Psoas muscle (tissue), 8 donors: ENCODE measurements around the gene SEPSECS. TPM values are rescaled to one million over a fixed set of nuclear protein-coding genes. Genes with fewer than 3 reads are reported as not detected.
A peak's percentile ranks its signal among the peaks of the same experiment; 100 is the strongest.
"Not testable (repeated sequence)": the region's sequence is repeated elsewhere in the genome, so short reads cannot be mapped to it uniquely, and the experiment has no call there.

Experiments
- ATAC-seq, 4 donors: fragments of 200-7000 bp; cut with Tn5 transposase; one replicate each; pipeline ENCODE4 v1.9.1; 2020; ENCODE audit warnings: moderate library complexity in 3 of 4, mild to moderate bottlenecking in 2 of 4
- DNase-seq, 2 donors: peaks; one replicate each; pipeline ENCODE4 v3.0.0-alpha.2; 2020
- H3K27ac ChIP-seq: fragments of 200-600 bp; one replicate; pipeline ENCODE4 v1.8.0; 2022
- H3K27me3 ChIP-seq, 3 donors: fragments of 200-600 bp in 1 of 3; one replicate each; pipeline versions ENCODE4 v1.6.1 to v1.8.0; 2013 to 2022; ENCODE audit warnings: low read length in 2 of 3, mild to moderate bottlenecking in 2 of 3, moderate library complexity in 1 of 3; ENCODE audit not compliant: insufficient read depth in 3 of 3
- H3K36me3 ChIP-seq, 2 donors: fragments of 200-600 bp in 1 of 2; one replicate each; pipeline versions ENCODE4 v1.6.1 to v1.8.0; 2013 to 2022; ENCODE audit warnings: low read depth in 1 of 2, mild to moderate bottlenecking in 1 of 2, moderate library complexity in 1 of 2; ENCODE audit not compliant: insufficient read depth in 1 of 2
- H3K4me1 ChIP-seq: fragments of 200-600 bp; one replicate; pipeline ENCODE4 v1.8.0; 2022
- H3K4me3 ChIP-seq: fragments of 200-600 bp; one replicate; pipeline ENCODE4 v1.8.0; 2022; ENCODE audit warnings: mild to moderate bottlenecking
- H3K9me3 ChIP-seq: fragments of 200-600 bp; one replicate; pipeline ENCODE4 v1.8.0; 2022
- WGBS, 3 donors: extraction: QIAGEN DNeasy Blood & Tissue Kit; methylation state at CpG; one replicate each; pipeline versions ENCODE4 v1.1.6 to v1.1.7; 2013; 5-methylcytosine and 5-hydroxymethylcytosine counted together
- intact Hi-C, 2 donors: fragments of 100-400 bp; cut with DNase I; formaldehyde crosslinking; loops; one replicate each; pipeline versions ENCODE4 v1.11.0 to v1.14.2; 2022
- polyA plus RNA-seq, 3 donors: library from polyadenylated mRNA; stranded (reverse); fragments of 200-250 nt; gene quantifications; one replicate each; pipeline ENCODE4 v1.2.3, GENCODE V29; 2013
- total RNA-seq, 4 donors: library from RNA; stranded (reverse); fragmentation: NEBNext Ultra II Directional in 2 of 4; extraction: Animal tissue kit (Norgen Biotek cat#: 25700) in 2 of 4; gene quantifications; one replicate each; pipeline versions ENCODE4 v1.2.1 to v1.2.4, GENCODE V29; 2021 to 2023
- TF ChIP-seq, protein P1 (sequence below): fragments of 200-600 bp; IDR thresholded peaks from one replicate; pipeline ENCODE4 v1.8.0; 2022; ENCODE audit warnings: antibody characterized with exemption
- donor health status: healthy with polysubstance abuse.
- donor health status: DM: no; HTN: no; CAD: no; lungs with moderate emphysema.
- donor health status: Bipolar disorder and iron deficiency.
- donor health status: healthy.
- donor health status: DM: yes; HTN: yes; CAD: no.
- donor health status: DM: no; HTN: no; CAD: no.
- donor health status: DM: no; HTN: no; CAD: no.
- donor health status: DM: yes; HTN: yes; CAD: no.

The SEPSECS gene
- total and polyA plus RNA-seq, 7 donors: 1.4 to 5.7 (median 4.3) TPM

DNA sequence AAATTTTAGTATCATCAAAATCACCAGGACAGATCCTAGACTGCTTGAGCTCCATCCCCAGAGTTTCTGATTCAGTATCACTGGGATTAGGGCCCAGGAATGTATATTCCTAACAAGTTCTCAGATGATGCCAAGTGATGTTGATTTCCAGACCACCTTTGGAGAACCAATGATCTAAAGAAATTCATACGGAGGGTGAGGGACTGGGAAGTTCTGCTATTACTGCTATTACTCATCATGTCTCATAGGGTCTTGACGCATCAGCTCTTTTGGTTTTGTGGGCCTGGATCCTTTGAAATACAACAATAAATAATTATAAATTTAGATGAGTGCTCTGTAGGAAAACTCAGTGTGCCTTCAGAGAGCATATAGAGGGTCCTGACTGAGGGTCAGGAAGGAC lies 69.7 kb downstream of the SEPSECS start:
- no peaks in the 10 kb centered on the region for H3K36me3 ChIP-seq
- 93 to 99% (median 96%) methylated on average over 2 of the region's 2 CpGs for WGBS, 3 donors
- H3K9me3 ChIP-seq: no peaks in the 10 kb centered on the region
- H3K27me3 ChIP-seq: peaks cover 0 to 48% (median 6%) of the 10 kb centered on the region in 3 donors
- no peak overlapping the region for H3K27ac ChIP-seq
- H3K4me1 ChIP-seq: no peaks in the 10 kb centered on the region
- intact Hi-C loops: no loop called here
- H3K4me3 ChIP-seq: no peak overlapping the region
- ATAC-seq (no peak), DNase-seq (no peak)
- TF ChIP-seq, protein P1, sequence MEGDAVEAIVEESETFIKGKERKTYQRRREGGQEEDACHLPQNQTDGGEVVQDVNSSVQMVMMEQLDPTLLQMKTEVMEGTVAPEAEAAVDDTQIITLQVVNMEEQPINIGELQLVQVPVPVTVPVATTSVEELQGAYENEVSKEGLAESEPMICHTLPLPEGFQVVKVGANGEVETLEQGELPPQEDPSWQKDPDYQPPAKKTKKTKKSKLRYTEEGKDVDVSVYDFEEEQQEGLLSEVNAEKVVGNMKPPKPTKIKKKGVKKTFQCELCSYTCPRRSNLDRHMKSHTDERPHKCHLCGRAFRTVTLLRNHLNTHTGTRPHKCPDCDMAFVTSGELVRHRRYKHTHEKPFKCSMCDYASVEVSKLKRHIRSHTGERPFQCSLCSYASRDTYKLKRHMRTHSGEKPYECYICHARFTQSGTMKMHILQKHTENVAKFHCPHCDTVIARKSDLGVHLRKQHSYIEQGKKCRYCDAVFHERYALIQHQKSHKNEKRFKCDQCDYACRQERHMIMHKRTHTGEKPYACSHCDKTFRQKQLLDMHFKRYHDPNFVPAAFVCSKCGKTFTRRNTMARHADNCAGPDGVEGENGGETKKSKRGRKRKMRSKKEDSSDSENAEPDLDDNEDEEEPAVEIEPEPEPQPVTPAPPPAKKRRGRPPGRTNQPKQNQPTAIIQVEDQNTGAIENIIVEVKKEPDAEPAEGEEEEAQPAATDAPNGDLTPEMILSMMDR: no peak

DNA sequence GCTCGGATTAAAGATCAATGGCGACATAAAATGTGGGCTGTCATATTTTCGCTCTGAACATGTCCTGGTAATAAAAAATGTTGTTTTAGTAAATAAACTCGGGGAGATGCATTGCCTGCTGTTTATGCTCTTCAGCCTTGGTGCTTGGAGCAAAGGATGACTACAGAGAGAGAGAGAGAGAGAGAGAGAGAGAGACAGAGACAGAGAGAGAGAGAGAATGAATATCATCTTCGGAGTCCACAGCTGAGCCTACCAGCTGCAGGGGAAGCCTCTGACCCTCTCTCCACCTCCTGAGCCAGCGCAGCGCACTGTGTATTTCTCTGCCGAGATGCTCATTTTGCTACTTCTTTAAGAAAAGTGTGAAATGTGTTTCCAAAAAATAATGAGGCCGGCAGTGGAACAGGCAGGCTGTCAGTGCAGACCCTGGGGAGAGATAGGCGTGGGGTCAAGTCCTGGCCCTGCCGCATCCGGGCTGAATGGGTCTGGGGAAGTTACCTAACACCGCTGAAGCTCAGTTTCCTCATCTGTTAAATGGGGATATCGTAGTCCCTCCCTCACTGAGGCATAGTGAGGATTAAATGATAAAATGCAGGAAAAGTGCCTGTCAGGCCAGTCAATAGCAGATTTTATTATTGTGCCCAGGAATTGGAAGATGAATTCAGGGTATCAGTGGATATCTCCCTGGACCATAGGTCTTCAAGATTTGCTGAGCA lies 71.0 kb downstream of the SEPSECS start:
- intact Hi-C loops: no loop called here
- TF ChIP-seq, protein P1: no peak
- Histone ChIP-seq H3K27me3 (peaks cover 0 to 37% (median 4%) of the 10 kb centered on the region in 3 donors), H3K27ac (no peak overlapping the region), H3K4me1 (no peaks in the 10 kb centered on the region), H3K36me3 (no peaks in the 10 kb centered on the region), H3K9me3 (no peaks in the 10 kb centered on the region), H3K4me3 (no peak overlapping the region)
- no peak for DNase-seq
- no peak for ATAC-seq
- 62 to 77% (median 70%) methylated on average over 14 of the region's 14 CpGs for WGBS, 3 donors

DNA sequence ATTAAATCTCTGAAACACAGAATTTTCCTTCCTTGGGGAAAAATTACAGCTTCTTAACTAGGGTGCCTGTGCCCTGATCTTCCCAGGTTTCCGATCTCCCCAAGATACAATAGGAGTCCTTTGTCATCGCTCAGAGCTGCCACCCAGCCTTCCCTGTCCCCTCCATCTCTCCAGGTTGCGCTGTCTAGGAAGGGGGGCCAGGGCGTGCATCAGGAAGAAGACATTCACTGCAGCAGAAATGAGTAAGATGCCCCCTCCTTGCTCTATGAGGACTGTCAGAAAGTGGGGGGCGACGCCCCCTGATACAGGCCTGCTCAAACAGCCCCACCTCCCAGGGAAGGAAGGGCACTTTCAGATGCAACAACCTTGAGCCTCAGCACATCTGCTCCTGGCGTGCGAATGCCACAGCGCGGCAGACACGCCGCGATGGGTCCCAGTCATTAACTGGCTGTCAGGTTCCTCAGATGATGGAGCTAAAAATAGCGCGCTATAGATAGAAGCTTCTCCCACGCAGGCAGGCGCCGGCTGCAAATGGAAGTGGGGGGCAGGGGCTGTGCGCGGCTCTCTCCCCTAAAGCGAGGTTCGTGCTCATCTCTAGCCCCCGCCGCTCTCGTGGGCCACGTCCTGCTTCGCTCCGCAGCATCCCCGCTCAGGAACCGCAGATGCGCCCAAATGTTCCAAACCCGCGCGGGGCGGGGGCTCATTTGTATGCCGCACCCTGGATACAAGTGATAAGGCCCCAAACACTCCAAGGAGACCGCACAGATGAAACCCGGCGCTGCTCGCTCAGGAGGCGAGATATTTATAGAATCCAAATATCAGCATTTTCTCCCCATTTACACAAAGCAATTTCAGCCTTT lies 71.9 kb downstream of the SEPSECS start:
- no peak for DNase-seq
- no peaks in the 10 kb centered on the region for H3K4me1 ChIP-seq
- ATAC-seq: peak in 1 of 4 donors; percentile 35
- peaks cover 0 to 34% (median 3%) of the 10 kb centered on the region in 3 donors for H3K27me3 ChIP-seq
- TF ChIP-seq, protein P1: no peak
- intact Hi-C loops: no loop called here
- peak overlapping the region; percentile 30 for H3K4me3 ChIP-seq
- no peaks in the 10 kb centered on the region for H3K9me3 ChIP-seq
- 47 to 62% (median 49%) methylated on average over 40 to 41 of the region's 41 CpGs for WGBS, 3 donors
- H3K36me3 ChIP-seq: no peaks in the 10 kb centered on the region
- no peak overlapping the region for H3K27ac ChIP-seq

DNA sequence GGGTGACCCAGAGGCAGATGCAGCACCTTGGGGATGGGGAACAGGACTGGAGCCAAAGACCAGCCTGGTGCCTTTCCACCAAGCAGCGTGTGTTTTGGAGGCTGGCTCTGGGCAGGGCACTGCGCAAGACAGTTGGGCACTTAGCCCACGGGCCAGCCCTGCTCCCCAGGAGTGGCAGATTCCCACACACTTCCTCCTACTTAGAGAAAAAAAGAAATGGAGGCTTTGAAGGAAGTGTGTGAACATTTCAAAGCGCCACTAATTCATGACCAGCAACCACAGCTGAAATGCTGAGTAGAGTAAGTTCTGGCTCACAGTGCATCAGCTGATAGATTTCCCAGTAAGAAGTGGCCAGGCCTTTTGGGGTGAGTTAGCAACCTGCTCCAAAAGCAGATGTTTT lies 74.6 kb downstream of the SEPSECS start:
- Histone ChIP-seq H3K36me3 (no peaks in the 10 kb centered on the region), H3K4me1 (no peaks in the 10 kb centered on the region), H3K27ac (no peak overlapping the region), H3K27me3 (peaks cover 0 to 32% (median 2%) of the 10 kb centered on the region in 3 donors), H3K4me3 (no peak overlapping the region), H3K9me3 (no peaks in the 10 kb centered on the region)
- peak in 1 of 2 donors; percentile 19 for DNase-seq
- TF ChIP-seq, protein P1: no peak
- peak in 3 of 4 donors; percentile 11 to 40 (median 36) for ATAC-seq
- intact Hi-C loops: no loop called here
- WGBS, 3 donors: 26 to 48% (median 33%) methylated on average over 4 of the region's 4 CpGs

DNA sequence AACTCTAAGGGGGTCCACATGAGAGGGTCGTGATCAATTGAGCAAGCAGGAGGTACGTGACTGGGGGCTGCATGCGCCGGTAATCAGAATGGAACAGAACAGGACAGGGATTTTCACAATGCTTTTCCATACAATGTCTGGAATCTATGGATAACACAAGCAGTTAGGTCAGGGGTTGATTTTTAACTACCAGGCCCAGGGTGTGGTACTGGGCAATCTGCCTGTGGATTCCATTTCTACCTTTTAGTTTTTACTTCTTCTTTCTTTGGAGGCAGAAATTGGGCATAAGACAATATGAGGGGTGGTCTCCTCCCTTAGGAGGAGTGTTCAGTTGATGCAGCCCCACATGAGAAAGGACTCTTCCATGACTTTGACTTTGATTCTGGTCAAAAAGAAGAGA lies 76.8 kb downstream of the SEPSECS start:
- H3K4me1 ChIP-seq, intact Hi-C loops, DNase-seq, H3K27ac ChIP-seq, H3K9me3 ChIP-seq, H3K36me3 ChIP-seq, H3K4me3 ChIP-seq, ATAC-seq: not testable (repeated sequence)
- H3K27me3 ChIP-seq: peaks cover 0 to 17% (median 2%) of the 10 kb centered on the region in 3 donors
- 92 to 96% (median 93%) methylated on average over 4 of the region's 4 CpGs for WGBS, 3 donors
